AG09309 (cell line): ENCODE results near the gene MANF.

Experiments
- DNase-seq: peaks from one replicate; pipeline ENCODE4 v3.0.0-alpha.2; 2010; ENCODE audit warnings: low read depth
- H3K4me3 ChIP-seq: 2 replicates; pipeline ENCODE4 v1.5.1; 2011; ENCODE audit warnings: mild to moderate bottlenecking, low read depth, low read length, moderate library complexity; ENCODE audit not compliant: control insufficient read depth
- TF ChIP-seq, protein P1 (sequence below): IDR thresholded peaks from 2 replicates; pipeline ENCODE4 v1.5.1; 2011; ENCODE audit warnings: mild to moderate bottlenecking, low read depth, low read length, inconsistent platforms; ENCODE audit not compliant: insufficient read depth, control insufficient read depth; ENCODE audit errors: missing control alignments

Gene MANF

GRCh38 chr3:51392355-51393133 lies 7.5 kb downstream of the MANF start:
- TF ChIP-seq, protein P1, sequence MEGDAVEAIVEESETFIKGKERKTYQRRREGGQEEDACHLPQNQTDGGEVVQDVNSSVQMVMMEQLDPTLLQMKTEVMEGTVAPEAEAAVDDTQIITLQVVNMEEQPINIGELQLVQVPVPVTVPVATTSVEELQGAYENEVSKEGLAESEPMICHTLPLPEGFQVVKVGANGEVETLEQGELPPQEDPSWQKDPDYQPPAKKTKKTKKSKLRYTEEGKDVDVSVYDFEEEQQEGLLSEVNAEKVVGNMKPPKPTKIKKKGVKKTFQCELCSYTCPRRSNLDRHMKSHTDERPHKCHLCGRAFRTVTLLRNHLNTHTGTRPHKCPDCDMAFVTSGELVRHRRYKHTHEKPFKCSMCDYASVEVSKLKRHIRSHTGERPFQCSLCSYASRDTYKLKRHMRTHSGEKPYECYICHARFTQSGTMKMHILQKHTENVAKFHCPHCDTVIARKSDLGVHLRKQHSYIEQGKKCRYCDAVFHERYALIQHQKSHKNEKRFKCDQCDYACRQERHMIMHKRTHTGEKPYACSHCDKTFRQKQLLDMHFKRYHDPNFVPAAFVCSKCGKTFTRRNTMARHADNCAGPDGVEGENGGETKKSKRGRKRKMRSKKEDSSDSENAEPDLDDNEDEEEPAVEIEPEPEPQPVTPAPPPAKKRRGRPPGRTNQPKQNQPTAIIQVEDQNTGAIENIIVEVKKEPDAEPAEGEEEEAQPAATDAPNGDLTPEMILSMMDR: no peak
- no peak for DNase-seq
- H3K4me3 ChIP-seq: peak overlapping the region; percentile 69

DNA sequence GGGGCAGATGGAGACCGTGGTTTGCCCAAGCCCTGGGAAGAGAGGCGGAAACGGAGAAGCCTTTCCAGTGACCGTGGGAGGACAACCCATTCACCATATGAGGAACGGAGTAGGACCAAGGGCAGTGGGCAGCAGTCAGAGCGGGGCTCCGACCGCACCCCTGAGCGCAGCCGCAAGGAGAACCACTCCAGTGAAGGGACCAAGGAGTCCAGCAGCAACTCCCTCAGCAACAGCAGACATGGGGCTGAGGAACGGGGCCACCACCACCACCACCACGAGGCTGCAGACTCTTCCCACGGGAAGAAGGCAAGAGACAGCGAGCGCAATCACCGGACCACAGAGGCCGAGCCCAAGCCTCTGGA lies 8.0 kb downstream of the MANF start:
- H3K4me3 ChIP-seq: no peak overlapping the region
- no peak for DNase-seq
- TF ChIP-seq, protein P1: no peak

DNA sequence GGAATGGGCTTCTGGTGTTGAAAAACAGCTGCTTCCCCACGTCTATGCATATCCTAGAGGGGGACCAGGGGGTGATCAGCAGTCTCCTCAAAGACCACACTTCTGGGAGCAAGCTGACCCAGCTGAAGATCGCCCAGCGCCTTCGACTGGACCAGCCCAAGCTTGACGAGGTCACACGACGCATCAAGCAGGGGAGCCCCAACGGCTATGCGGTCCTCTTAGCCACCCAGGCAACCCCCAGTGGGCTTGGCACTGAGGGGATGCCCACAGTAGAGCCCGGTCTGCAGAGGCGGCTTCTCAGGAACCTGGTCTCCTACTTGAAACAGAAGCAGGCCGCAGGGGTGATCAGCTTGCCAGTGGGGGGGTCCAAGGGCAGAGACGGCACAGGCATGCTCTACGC lies 8.5 kb downstream of the MANF start:
- no peak for DNase-seq
- no peak overlapping the region for H3K4me3 ChIP-seq
- TF ChIP-seq, protein P1: no peak

DNA sequence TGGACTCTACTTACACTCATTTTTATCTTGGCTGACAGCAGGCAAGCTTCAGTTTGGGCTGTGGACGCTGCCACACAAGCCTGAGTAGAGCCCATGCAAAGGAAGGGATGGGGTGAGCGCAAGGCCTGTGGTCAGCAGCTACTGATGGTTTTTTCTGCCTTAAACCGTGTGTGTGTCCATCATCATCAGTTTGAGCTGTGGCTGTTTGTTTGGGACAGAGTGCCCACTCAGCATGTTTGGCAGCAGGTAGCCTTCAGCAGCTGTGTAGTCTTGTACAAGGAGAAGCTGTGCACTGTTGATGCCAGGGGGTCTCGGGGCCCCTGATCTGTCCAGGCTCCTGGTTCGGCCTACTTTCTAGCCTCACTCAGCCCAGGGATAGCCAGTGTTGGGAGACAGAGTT lies 9.4 kb downstream of the MANF start:
- DNase-seq: no peak

DNA sequence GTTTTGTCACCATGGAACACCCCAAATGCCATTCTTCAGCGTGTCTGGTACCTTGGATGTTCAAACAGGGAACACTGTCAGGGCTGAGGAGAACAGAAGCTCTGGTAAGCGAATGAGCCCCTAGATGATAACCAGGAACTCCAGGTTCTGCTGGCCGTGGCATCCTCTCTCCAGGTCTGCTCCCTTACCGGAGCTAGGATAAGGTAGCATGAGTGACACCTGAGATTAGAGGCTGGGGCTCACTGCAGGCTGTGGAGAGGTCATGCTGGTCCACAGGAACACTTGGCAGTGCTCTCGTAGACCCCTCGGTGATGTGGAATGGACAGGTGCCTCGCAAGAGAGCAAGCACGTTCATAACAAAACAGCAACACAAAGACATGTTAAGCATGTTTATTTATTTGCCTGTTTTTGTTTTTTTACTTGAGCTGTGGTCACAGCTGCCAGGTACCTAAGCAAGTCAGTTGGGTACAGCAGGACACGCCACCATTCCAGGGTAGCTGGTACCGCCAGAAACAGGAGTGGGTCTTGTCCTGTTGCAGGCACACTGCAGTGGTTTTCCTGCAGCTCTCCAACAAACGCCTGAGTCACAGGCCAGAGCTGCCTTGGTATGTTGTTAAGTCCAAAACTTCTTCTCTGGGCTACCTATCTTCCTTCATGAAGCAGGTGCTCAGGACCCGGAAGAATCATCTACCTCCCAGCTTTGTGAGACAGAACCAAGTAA lies 10.6 kb downstream of the MANF start:
- H3K4me3 ChIP-seq: no peak overlapping the region
- DNase-seq: no peak

More for the DNA sequence above, 9.4 kb downstream of the MANF start:
- H3K4me3 ChIP-seq: no peak overlapping the region
- TF ChIP-seq, protein P1: no peak

GRCh38 chr3:51396401-51396800 lies 11.3 kb downstream of the MANF start:
- H3K4me3 ChIP-seq: no peak overlapping the region
- TF ChIP-seq, protein P1: no peak
- DNase-seq: no peak

More for the DNA sequence above, 10.6 kb downstream of the MANF start:
- TF ChIP-seq, protein P1: no peak
